ENCODE measurements around the gene CFAP20.
"Not testable (repeated sequence)": the region's sequence is repeated elsewhere in the genome, so short reads cannot be mapped to it uniquely, and the experiment has no call there.

The CFAP20 gene

GRCh38 chr16:58099097-58099955 is 29.9 kb downstream of the CFAP20 start:
- Histone ChIP-seq H3K27ac (no peak overlapping the region), H3K4me3 (no peak overlapping the region)
- no peak for DNase-seq (ENCODE audit: low spot score)
- TF ChIP-seq, protein P1, sequence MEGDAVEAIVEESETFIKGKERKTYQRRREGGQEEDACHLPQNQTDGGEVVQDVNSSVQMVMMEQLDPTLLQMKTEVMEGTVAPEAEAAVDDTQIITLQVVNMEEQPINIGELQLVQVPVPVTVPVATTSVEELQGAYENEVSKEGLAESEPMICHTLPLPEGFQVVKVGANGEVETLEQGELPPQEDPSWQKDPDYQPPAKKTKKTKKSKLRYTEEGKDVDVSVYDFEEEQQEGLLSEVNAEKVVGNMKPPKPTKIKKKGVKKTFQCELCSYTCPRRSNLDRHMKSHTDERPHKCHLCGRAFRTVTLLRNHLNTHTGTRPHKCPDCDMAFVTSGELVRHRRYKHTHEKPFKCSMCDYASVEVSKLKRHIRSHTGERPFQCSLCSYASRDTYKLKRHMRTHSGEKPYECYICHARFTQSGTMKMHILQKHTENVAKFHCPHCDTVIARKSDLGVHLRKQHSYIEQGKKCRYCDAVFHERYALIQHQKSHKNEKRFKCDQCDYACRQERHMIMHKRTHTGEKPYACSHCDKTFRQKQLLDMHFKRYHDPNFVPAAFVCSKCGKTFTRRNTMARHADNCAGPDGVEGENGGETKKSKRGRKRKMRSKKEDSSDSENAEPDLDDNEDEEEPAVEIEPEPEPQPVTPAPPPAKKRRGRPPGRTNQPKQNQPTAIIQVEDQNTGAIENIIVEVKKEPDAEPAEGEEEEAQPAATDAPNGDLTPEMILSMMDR (IDR thresholded peaks at IDR 0.05) = no peak

DNA sequence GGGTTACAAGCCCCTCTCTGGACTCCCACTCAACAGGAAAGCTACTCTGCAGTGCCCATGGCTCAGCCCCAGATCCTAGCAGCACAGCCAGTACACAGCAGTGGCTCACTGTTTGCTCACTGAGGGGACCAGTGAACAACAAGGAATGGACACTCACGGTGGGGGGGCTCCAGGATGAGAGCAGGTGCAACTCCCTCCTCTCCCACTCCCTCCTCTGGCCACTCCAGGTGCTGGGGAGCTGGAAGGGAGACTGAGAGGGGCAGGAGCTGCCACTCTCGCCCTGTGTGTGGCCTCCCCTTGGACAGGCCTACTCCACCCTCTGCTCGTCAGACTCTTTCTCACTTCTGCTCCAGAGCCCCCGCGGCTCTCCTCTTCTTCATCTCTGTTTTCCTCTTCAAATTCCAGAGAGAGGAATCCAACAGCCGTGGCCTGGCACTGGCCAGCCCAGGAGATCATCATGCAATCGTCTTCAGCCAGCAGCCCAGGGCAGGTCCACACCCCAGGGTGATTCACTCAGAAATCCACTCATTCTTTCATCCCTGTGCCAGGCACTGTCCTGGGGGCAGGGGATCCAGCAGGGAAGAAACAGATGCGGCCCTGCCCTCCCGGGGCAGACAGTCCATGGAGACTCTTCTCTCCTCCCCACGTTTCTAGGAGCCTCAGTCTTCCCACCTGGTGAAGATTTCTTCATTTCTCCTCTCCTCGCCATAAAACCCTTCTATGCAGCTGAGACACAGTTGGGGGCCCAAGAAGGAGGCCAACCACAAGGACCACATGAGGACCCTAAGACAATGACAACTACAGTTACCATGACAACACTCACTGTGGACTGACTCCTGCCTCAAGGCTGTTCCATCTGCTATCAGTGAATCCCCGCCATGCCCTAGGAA is 30.7 kb downstream of the CFAP20 start:
- TF ChIP-seq, protein P1 (IDR thresholded peaks at IDR 0.05) = no peak
- Histone ChIP-seq H3K4me3 (no peak overlapping the region), H3K27ac (no peak overlapping the region)
- no peak for DNase-seq (ENCODE audit: low spot score)

GRCh38 chr16:58096249-58096648 is 32.9 kb downstream of the CFAP20 start:
- DNase-seq (ENCODE audit: low spot score) = no peak
- Histone ChIP-seq H3K4me3 (no peak overlapping the region), H3K27ac (no peak overlapping the region)
- TF ChIP-seq, protein P1 (IDR thresholded peaks at IDR 0.05) = no peak

DNA sequence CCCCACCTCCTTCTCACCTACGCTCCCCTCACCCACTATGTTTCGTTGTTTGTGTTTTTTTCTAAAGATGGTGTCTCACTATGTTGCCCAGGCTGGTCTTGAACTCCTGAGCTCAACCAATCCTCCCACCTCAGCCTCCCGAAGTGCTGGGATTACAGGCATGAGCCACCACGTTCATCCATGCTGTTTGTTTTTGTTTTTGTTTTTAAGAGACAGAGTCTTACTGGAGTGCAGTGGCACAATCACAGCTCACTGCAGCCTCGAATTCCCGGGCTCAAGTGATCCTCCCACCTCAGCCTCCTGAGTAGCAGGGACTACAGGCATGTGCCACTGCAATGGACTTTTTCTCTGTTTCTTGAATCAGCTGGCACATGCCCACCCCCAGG is 33.6 kb downstream of the CFAP20 start:
- not testable (repeated sequence) for H3K27ac ChIP-seq, H3K4me3 ChIP-seq

DNA sequence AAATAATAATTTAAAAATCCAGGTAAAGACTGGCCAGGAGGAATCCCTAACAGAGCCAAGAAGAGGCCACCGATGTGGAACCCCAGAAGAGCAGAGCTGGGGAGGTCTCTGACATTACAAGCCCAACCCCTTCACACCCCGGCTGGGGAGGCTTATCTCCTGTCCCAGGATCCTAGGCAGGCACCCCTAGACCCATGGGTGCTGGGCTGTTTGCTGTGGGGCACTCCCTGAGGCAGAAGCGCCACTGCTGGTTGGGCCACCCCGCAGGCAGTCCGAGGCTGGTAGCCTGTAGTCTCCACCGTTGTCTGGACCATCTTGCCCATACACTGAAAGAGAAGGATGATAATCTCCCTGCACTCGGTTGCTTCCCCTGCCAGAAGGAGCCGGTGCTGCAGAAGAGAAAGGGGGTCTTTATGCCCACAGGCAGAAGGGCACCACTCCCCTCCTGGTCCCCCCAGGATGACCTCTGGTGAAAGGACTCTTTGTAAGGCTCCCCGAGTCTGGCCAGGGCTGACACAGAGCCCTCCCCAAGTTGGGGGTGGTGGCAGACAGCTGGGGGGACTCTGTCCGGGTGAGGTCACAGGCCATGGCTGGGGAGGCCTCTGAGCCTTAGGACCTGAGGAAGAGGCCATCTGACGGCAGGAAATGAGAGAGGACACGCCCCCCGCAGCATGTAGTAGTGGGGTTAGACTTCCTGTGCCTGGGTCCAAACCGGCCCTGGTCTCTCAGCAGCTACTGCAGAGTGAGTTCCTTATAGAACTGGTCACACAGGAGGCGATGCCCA is 34.2 kb downstream of the CFAP20 start:
- no peak for DNase-seq (ENCODE audit: low spot score)
- H3K4me3 ChIP-seq = no peak overlapping the region
- H3K27ac ChIP-seq = no peak overlapping the region
- TF ChIP-seq, protein P1 (IDR thresholded peaks at IDR 0.05) = no peak

More for the DNA sequence above, 33.6 kb downstream of the CFAP20 start:
- DNase-seq (ENCODE audit: low spot score) = not testable (repeated sequence)

DNA sequence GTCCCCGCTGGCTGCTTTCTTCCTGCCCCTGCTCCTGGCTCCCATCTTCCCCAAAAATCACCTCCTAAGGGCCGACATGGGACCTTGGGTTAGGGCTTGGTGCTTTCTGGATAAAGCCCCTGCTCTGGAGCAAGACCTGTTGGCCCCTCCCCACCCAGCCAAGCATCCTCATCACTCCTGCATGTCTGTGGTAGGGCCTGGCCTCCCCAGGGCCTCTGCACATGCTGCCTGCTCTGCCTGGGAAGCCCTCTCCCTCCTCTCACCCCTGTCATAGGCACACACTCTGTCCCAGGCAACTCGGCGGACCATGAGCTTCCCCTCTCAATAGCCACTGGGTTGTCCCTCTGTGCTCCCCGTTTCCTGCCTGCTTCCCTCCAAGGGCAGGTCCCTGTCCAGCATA is 35.2 kb downstream of the CFAP20 start:
- Histone ChIP-seq H3K4me3 (no peak overlapping the region), H3K27ac (no peak overlapping the region)
- no peak for DNase-seq (ENCODE audit: low spot score)
- TF ChIP-seq, protein P1 (IDR thresholded peaks at IDR 0.05) = no peak

GRCh38 chr16:58090396-58090795 is 38.8 kb downstream of the CFAP20 start:
- H3K27ac ChIP-seq; H3K4me3 ChIP-seq; DNase-seq (ENCODE audit: low spot score): not testable (repeated sequence)

Measured in coronary artery (tissue), 2 donors.